Activated naive CD8-positive, alpha-beta T cell treated with anti-CD3 and anti-CD28 coated beads, Interleukin-2, amount 50 U/mL, for 16 hours (primary cell): Measurements from ENCODE around the gene SMARCB1.
"Not testable (repeated sequence)": the region's sequence is repeated elsewhere in the genome, so short reads cannot be mapped to it uniquely, and the experiment has no call there.

Experiments
- DNase-seq: peaks from one replicate; pipeline ENCODE4 v3.0.0-alpha.2; 2020; ENCODE audit warnings: low read depth, low spot score

The SMARCB1 gene

DNA sequence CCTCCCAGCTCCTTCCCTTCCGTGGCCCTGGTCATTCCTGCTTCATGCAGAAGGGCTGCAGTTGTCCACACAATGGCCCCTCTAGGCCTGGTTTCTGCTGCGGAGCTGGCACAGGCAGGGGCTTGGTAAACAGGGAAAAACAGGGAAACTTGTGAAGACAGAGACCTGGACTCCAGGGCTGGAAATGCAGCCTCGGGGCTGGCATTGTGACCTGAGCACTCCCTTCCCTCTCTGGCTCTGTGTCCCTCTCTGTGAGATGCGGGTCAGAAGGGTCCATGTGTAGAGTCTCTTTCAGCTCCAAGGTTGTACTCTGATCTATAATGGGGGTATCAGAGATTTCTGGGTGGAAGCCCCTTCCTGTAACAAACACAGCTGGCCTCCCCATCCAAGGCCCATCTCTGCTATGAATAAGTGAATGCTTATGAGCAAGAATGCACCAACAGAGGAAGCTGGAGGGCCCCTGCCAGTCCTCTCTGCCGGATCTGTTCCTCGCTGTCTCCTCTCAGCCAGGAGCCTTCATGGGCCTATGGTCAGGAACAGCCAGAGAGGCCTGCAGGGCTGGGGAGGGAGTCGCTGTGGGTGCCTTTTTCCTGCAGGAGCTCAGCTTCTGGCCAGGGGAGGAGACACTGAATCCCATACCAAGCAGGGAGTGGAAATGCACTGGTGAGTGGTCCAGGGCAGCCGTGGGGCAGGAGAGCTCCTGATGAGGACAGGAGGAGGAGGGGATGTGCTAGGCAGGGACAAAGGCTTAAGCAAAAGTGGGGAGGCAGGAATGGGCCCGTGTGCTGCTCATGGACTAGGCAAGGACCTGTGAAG, 58.7 kb downstream of the SMARCB1 start:
- no peak for DNase-seq

DNA sequence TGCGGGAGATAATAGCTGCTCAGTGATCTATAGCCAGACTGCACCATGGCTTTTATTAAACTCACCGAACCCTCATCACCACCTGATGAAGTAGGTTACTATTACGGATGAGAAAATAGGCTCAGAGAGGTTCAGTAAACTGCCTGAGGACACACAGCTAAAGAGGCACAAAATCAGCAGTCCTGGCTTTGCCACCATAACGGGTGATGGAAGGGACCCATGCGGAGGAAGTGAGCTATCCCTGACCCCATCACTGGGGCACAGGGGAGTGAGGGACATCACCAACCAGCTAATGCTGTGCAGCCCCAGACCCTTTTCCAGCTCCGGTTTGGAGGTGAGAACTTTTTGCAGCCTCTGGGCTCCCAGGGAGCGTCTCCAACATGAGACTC, 59.3 kb downstream of the SMARCB1 start:
- DNase-seq, result no peak

DNA sequence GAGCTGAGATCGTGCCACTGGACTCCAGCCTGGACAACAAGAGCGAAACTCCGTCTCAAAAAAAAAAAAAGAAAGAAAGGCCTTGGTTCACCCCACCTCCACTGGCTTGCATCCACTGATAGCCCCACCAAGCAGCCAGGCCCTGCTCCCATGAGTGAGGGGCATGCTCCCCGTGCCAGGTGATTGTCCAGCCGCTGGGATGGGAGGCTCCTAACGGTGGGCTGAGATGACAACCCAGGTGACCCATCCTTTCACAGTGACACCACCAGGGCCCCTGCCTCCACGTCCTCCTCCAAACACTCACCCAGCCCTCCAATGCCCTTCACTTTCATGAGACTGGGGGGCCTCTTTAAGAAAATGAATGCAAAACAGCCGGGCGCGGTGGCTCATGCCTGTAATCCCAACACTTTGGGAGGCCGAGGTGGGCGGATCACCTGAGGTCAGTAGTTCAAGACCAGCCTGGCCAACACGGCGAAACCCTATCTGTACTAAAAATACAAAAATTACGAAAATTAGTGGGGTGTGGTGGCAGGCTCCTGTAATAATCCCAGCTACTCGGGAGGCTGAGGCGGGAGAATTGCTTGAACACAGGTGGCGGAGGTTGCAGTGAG, 60.6 kb downstream of the SMARCB1 start:
- no peak for DNase-seq

DNA sequence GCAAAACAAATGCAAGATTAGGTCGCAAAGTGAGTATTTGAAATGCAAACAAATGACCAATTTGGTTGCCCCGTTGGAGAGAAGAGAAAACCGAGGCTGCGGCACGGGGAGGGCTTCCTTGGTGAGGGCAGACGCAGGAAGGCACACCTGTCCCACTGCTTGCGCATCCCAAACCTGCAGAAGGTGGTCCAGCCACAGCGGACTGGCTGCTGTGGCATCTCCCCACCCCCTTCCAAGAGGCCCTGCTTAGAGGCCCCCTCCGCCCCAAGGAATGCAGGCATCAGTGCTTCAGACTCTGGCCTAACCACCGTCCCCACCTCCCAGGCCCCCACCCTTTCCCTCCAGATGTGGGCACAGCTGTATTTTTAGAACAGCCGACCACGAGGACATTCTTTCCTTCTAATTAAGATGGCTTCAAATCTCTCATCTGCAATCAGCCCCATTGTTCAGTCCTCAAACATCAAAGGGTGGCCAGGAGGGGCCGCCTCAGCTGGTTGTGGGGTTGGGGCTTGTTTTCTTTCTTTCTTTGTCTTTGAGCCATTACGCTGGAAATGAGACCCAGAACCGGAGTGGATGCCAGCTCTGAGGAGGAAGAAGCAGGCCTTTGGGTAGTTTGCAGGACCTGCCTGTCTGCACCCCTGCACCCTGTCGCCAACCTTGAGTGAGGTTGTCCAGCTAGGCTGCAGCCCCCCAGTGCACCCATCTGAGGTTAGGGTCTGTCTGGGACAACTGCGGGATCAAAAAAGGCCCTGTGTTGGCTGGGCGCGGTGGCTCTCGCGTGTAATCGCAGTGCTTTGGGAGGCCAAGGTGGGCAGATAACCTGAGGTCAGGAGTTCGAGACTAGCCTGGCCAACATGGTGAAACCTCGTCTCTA, 61.5 kb downstream of the SMARCB1 start:
- DNase-seq, result no peak

DNA sequence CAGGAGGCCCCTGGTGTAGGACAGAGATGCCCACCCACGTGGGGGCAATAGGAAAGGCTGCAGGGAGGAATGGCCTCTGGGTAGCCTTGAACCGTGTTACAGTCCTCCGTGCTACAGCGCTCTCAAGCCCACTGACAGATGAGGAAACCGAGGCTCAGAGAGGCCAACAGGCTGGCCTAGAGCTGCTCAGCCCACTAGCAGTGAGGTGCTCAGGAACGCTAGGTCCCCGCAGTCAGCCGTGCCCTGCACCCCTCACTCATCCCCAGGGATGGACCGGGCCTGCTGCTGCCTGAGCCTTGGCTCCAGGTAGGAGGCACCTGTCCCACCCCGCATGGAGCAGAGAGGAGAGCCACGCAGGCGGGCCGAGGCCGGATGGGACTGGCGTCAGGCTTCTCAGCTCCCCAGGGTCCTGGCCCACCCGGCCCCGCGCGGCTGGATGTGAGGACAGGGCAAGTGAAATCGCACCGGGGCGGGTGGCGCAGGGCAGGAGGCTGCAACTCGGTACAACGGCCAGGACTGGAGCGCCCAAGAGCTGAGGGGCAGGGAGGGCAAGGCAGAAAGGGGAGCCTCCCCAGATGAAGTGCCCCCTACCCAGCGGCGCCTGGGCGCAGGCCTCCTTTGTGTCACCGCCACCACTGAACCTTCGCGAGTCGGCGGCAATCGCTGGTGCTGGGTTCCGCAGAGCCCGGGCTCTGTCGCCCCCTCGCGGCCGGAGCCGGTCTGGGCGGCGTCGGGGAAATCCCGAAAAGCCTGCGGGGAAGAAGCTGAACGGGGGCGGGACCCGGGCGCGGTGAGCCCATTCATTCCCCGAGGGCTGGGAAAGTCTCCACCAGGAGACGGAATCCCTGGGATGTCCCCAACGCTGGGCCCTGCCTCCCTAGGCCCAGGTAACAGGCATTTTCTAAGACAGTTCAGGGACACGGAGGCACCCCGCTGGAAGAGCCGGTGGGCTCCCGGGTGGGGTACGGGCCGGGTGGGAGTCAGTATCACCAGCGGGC, 62.5 kb downstream of the SMARCB1 start:
- peak; percentile 72 for DNase-seq

DNA sequence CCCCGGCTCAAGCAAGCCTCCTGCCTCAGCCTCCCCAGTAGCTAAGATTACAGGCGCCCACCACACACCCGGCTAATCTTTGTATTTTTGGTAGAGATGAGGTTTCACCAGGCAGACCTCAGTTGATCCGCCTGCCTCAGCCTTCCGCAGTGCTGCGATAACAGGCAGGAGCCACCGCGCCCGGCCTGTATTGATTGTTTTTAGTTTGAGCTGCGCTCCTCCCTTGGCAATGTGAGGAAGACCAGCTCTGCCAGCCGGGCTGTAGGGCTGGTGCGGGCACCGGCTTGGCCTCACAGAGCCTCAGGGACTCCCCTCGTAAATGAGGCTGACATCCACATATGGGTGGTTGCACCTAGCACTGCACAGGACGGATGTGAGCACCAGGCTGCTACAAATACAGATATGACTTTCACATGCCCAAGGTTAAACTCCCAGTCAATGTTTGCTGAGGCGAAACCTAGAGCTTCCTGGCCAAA, 63.4 kb downstream of the SMARCB1 start:
- no peak for DNase-seq

DNA sequence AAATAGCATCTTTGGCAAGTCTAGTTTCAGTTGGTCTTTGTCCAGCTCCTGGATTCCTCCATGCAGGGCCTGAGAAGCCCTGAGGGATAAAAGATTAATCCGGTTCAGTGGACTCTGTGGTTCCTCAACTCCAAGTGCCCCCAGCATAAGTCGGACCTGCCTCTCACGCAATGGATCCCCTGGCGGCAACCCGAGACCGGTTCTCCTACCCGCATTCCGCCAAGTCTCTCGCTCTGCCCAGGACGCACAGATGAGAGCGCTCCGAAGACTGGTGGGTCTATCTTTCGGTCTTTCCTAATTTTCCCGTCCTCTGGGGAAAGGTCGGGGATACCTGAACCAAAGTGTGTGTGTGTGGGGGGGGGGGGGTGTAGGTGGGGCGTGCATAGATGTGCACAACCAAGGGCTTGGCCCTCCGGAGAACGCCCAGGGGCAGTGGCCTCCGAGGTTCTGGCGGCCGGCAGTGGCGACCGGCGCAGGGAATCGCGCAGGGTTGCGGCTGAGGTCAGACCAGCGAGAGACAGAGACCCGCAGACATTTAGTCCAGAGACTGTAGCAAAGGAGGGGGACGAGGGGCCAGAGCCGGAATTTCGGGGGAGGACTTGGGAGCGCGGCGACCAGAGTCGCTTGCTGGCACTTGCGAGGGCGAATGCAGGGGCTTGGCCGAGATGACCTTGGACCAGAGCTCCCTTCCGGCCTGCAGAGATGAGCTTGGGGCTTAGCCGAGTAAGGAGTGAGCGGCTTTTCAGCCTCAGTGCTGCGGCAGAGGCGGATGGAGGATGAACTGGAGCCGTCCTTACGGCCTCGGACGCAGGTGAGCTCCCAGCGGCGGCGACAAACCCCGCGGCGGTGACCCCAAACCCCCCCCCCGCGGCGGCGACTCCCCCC, 70.2 kb downstream of the SMARCB1 start:
- no peak for DNase-seq

DNA sequence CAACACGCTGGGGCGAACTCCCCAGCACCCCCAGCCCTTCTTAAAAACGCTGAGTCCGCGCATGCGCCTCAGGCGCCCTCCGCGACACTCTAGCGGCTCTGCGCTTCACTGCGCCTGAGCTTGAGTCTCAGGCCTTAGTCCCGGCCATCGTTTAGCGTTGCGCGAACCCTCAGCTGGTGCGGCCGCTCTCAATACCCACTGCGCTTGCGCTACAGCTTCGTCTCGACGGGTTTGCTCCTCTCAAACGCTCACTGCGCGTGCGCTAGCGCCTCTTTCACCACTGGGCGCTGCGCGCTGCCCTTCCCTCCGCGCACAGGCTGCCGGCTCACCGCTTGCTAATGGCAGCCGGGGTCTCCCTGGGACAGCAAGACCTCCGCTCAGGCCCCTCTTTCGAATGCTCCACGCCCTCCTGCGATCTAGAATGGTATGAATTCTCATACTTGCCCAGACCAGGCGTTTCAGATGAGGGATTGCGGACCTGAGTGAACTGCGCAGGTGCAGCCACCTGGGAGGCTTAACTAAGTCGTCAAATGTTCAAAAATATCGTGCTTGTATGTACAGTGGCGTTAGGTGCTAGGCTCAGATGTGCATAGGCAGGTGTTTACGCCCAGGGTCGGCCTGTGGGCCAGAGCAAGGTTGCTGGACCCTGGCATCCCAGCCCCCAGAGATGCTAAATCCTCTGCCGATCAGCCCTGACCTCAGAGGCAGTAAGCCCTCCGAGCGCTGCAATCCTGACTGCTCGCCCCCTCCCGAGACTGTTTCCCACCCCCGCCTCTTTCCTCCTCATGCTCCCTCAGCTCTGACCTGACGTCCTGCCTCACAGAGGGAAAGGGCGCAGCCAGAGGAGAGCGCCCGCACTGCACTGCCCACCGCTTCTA, 71.1 kb downstream of the SMARCB1 start, which contains the start of gene SLC2A11:
Gene SLC2A11, plus strand, starts transcription at position 270 of the 878 bp plus-strand sequence. Its CDS starts 125 bp downstream, at position 395.
- DNase-seq, result peak; percentile 84

DNA sequence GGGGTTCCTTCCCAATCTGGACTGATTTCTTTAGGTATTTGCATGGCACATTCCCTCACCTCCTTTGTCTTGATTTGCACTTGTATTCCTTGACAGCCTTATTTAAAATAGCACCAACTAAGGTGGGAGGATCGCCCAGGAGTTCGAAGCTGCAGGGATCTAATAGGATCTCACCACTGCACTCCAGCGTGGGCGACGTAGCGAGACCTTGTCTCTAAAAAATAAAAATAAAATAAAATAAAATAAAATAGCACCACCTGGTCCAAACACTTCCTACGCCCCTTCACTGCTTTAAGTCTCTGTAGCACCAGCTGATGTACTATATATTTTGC, 71.7 kb downstream of the SMARCB1 start:
- no peak for DNase-seq

DNA sequence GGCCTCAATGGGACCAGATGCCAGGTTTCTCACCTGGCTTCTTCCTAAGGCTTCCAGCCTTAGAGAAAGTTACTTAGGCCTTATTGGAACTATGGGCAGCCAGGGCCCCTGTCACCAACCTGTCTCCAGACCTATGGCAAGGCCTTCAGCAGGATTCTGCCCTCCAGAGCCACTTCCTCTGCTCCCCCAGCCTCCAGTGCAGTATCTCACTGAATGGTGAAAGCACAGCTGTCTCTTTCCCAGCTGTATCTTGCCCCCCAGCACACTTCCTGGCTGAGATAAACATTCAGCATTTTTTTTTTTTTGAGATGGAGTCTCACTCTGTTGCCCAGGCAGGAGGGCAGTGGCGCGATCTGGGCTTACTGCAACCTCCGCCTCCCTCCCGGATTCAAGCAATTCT, 72.4 kb downstream of the SMARCB1 start:
- no peak for DNase-seq

DNA sequence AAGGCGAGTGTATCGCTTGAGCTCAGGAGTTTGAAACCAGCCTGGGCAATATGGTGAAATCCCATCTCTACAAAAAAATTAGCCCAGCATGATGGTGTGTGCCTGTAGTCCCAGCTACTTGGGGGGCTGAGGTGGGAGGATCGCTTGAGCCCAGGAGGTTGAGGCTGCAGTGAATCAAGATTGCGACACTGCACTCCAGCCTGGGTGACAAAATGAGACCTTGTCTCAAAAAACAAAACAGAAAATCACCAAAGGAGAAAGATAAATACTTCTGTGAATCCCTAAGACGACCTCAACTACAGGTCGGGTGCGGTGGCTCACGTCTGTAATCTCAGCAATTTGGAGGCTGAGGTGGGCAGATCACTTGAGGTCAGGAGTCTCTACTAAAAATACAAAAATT, 73.4 kb downstream of the SMARCB1 start:
- not testable (repeated sequence) for DNase-seq

DNA sequence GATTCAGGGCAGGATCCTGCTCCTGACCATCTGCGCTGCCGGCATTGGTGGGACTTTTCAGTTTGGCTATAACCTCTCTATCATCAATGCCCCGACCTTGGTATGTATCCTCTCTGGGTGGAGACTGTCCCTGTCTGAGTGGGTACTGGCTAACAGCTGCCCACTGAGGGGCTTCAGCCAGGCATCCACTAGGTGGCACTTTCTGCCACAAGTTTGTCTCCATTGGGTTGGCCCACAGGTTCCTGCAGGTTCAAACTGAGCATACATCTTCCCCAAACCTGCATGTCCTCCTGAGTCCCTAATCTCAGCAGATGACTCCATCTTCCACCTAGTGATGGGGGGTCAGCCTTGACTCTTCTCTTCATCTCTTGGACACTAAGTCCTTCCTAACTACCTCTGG, 75.3 kb downstream of the SMARCB1 start:
- DNase-seq, result no peak

DNA sequence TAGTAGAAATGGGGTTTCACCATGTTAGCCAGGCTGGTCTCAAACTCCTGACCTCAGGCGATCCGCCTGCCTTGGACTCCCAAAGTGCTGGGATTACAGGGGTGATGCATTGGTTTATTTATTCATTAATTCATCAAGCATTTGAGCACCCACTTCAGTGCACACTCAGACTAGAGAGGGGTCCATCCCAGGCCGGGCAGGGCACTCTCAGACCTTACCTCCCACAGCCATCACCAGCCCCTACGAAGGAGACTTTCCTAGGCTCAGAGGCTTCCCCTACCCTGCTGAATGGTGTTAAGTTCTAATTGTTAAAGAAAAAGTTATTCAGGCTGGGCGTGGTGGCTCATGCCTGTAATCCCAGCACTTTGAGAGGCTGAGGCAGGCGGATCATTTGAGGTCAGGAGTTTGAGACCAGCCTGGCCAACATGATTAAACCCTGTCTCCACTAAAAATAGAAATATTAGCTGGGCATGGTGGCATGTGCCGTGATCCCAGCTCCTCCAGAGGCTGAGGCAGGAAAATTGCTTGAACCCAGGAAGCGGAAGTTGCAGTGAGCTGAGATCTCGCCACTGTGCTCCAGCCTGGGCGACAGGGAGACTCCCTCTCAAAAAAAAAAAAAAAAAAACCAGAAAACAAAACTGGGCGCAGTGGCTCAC, 77.9 kb downstream of the SMARCB1 start:
- DNase-seq, result not testable (repeated sequence)

DNA sequence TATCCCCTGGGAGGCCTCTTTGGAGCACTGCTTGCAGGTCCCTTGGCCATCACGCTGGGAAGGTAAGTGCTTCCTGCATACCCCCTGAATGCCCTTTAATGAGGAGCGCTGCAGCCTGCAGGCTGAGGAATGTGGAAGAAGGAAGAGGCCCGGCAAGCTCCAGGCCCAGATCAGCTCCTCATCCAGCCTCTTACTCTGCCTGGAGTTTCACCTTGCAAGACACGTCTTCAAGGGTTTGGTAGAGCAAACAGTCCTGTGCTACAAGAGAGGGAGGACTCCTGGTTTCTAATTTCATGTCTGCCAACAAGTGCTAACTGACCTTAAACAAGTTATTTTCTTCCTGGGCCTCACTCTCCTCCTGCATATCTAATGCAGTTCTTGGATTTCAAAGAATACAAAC, 81.8 kb downstream of the SMARCB1 start:
- DNase-seq, result no peak

DNA sequence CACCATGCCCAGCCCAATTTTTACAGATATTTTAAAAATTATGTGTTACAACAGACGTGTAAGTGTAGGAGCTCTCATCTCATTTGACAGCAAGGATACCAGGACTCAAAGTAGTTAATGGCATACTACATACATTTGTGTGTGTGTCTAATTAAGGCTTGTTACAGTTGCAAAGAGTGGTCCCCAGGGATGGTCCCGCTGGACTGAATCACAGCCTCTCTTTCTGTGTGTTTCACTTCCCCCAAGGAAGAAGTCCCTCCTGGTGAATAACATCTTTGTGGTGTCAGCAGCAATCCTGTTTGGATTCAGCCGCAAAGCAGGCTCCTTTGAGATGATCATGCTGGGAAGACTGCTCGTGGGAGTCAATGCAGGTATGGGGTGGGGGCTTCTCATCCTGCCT, 88.1 kb downstream of the SMARCB1 start:
- DNase-seq, result no peak

DNA sequence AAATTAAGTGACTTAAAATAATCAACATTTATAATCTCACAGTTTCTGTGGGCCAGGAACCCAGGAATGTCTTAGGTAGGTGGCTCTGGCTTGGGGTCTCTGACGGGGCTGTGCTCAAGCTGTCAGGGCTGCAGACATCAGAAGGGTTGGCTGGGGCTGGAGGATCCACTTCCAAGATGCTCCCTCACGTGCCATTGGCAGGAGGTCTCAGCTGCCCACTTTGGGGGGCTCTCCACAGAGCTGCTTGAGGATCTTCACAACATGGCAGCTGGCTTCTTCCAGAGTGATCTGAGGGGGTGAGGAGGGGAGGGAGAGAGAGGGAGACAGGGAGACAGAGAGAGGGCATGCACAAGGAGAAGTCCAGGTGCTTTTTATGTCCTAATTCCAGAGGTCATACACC, 89.0 kb downstream of the SMARCB1 start:
- no peak for DNase-seq

DNA sequence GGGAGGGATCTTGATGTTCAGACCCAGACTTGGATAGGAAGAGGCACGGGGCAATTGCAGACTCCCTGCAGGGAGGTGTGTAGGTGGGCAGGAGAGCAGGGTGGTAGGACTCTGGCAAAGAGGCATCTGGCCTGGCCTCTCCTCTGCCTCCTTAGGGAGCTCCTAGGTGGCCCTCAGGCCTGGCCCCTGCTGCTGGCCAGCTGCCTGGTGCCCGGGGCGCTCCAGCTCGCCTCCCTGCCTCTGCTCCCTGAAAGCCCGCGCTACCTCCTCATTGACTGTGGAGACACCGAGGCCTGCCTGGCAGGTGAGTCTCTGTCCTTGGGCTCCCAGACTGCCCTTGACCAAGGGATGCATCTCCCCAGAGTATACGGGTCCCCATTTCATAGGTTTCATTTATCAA, 90.8 kb downstream of the SMARCB1 start:
- no peak for DNase-seq

DNA sequence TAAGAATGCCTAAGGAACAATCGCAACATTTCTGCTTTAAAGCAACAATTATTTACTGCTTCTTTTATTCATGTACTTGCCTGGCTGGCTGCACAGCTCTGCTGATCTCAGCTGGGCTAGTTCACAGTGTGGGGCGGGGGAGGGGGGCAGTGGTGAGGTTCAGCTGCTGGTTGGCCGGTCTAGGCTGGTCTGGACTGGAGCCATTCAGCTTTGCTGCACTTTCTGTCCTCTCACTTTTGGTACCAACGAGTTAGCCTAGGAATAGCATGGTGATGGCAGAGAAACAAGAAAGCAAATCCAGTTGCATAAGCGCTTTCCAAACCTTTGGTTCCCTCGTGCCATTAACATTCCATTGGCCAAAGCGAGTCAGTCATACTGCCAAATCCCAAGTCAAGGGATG, 91.5 kb downstream of the SMARCB1 start:
- no peak for DNase-seq

DNA sequence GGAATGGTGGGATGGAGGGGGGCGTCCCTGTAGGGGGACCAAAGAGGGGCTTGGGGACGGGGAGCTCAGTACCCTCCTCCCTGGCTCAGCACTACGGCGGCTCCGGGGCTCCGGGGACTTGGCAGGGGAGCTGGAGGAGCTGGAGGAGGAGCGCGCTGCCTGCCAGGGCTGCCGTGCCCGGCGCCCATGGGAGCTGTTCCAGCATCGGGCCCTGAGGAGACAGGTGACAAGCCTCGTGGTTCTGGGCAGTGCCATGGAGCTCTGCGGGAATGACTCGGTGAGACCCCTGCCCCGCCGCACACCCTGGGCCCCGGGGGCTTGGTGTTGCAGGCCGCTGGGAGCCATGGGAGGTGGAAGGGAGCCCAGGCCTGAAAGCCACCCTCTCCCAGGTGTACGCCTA, 95.6 kb downstream of the SMARCB1 start:
- no peak for DNase-seq
